NCI-H460 (cell line): ENCODE data around the gene FAM9B. TPM values are rescaled to one million over a fixed set of nuclear protein-coding genes. Genes with fewer than 3 reads are reported as not detected.

Source experiments
- DNase-seq: peaks from one replicate; pipeline ENCODE4 v3.0.0-alpha.2; 2016; ENCODE audit warnings: low read depth; ENCODE audit errors: extremely low read depth
- total RNA-seq: library from RNA; depleted of rRNA; stranded (reverse); fragments of >200 nt; shearing (Covaris generic); gene quantifications from 2 replicates; pipeline ENCODE4 v1.2.3, GENCODE V29; 2014; rRNA removed

Gene FAM9B
- total RNA-seq, 1 experiment from 2014 or later: not detected

GRCh38 chrX:8981723-8982122, 52.2 kb downstream of the FAM9B start:
- DNase-seq: no peak

- no peak for DNase-seq
Observed at GRCh38 chrX:8980756-8981155, 53.2 kb downstream of the FAM9B start.

Other genes starting within 250 kb of the FAM9B start
- gene FAM9A, start 232.7 kb downstream of the FAM9B start, total RNA-seq: not detected in 2 replicates